ENCODE measurements around the gene BPTF.
"Not testable (repeated sequence)": the region's sequence is repeated elsewhere in the genome, so short reads cannot be mapped to it uniquely, and the experiment has no call there.

The BPTF gene

DNA sequence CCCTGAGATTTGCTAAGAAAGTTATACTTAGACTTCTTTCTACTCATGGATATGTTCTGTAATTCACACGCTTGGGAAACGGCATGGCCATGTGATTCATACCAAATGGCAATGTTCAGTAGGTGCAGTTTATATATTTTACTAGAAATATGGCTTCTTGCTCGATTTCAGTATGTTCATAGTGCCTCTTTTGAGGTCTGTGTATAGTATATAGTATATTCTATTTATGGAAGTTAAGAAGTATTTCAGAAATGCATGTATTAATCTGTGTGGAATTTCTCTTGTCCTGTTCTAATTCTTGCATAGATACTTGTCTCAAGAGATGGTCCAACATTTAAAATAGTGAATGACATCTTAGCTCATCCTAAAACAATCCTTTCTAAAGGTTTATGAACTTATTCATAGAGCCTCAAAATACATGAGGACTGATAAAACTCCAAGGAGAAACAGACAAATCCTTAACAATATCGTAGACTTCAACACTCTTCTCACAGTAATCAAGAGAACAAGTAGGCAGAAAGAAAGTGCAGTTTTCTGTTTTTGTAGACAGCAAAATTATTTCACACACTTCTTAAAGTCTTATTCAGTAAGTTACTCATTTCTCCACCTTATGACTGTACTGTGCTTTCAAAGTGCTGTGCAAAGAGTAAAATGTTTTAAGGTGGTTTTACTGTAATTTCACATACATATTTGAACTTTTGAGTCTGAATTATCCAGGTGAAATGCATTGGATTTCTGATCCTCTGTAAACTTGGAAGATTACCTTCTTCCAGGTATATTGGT, 11.1 kb downstream of the BPTF start:
- DNase-seq = no peak

DNA sequence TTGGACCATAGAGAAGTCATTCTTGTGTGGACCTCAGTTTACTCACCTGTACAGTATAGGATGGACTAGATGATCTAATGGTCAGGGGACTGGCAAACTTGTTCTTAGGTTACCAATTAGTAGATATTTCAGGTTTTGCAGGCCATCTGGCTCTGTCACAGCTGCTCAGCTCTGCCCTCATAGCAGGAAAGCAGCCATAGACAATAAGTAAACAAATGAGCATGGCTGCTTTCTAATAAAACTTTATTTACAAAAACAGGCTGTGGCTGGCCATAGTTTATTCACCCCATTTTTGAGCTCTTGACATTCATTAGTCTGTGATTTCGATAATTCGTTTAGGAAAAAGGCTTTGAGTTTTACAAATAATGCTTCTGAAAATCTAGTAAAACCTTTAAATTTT, 12.7 kb downstream of the BPTF start:
- DNase-seq = no peak

DNA sequence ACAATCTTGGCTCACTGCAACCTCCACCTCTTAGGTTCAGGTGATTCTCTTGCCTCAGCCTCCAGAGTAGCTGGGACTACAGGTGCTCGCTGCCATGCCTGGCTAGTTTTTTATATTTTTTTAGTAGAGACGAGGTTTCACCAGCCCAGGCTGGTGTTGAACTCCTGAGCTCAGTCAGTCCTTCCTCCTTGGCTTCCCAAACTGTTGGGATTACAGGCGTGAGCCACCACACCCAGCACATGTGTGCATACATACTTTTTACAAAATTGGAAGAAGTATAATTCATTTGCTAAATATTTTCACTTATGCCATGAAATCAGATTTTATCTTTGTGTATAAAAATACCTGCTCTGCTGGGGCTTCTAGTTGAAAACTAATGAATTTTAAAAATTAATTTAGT, 13.2 kb downstream of the BPTF start:
- no peak for DNase-seq

DNA sequence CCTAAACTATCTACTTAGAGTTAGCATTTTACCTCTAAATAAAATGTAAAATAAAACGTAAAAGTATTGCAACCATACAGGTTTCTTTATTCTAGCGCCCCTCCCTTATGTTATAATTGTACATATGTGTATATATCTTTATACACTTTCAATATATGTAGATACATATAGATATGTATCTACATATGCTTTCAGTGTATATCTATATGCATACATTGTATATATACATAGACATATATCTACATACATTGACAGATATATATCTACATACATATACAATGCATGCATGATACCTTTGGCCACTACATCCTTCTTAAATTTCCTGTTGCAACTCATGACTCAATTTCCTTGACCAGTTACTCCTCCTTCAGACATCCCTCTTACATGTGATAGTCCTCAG, 16.7 kb downstream of the BPTF start:
- DNase-seq = no peak

DNA sequence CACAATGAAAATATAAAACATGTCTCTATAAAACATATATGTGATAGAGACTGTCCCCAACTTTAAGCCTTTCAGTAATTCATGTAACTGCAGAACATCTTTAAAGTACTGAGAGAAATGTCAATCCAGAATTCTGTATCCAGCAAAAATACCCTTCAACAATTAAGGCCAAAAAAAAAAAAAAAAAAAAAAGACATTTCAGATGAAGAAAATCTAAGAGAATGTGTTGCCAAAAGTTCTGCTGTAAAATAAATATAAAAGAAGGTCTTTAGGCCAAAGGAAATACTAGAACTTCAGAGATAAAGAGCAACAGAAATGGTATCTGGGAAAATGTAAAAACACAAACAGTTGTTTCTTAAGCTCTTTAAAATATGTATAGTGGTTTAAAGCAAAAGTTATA, 17.3 kb downstream of the BPTF start:
- DNase-seq = no peak

DNA sequence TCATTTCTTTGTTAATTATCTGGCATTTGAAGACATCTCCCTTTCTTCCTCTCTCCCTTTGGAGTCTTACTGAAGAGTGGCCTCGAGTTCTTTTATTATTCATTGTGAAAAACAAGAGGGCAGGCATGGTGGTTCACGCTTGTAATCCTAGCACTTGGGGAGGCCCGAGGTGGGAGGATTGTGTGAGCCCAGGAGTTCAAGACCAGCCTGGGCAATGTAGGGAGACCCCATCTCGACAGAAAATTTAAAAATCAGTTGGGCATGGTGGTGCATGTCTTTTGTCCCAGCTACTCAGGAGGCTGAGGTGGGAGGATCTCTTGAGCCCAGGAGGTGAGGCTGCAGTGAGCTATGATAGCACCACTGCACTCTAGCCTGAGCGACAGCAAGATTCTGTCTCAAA, 20.1 kb downstream of the BPTF start:
- no peak for DNase-seq

DNA sequence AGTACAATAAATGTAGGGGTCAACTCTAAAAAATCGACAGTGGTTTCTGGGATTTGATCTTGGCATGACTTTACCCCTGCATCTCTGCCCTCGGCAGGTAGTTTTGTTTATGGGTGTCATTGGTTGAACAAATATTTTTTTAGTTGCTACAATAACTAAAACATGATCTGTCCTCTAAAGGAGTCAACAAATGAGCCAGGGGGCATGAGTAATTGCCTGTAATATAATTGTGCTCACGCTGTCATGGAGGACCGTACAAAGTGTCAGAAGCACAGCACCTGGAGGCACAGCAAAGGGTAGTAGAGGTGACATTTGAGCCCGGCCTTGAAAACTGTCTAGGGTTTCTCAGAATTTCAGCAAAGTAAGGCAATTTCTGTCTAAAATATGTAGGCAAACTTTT, 22.9 kb downstream of the BPTF start:
- DNase-seq = not testable (repeated sequence)

DNA sequence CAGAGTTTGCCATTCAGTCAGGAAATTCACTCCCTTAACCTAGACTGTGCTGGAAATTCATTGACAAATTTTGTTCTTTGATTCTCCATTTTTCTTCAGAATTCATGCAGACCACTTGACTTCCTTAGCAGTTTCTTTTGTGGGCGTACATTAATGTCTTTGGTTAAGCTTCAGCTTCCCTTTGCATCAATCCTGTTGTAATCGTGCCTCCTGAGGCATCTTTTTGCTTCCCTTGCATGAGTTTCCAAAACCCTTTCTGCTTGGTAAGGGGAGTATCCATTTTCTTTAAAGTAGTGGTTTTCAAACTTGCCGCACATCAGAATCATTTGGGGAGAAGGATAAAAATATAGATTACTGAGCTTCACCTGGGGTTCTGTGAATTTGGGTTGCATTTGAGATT, 23.5 kb downstream of the BPTF start:
- not testable (repeated sequence) for DNase-seq

DNA sequence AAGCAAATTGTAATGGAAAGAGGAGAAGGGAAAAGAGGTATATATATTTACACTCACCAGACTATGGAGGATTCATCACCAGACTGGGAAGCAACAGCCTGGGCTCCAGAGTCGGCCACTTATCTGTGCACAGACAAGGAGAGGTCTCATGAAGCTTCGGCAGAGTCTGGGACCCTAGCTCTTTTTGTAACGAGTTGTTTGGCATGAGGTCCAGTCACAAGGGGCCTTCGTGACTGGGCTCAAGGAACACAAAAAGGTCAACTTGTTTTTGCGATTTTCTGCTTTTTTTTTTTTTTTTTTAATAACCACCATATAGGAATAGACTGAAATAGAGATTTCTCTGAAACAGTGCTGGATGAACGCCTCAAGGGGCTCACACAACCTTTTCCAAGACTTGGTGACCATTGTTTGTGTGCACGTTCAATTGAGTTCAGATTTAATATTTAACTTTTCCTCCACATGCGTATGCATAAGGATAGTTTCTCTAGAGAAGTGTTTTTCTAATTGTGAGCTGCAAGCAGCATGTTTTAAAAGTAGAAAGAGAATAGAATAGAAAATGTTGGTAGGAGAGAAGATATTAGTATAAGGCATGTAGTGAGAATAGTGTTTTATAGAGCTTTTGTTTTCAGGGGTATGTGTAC, 25.8 kb downstream of the BPTF start:
- no peak for DNase-seq

DNA sequence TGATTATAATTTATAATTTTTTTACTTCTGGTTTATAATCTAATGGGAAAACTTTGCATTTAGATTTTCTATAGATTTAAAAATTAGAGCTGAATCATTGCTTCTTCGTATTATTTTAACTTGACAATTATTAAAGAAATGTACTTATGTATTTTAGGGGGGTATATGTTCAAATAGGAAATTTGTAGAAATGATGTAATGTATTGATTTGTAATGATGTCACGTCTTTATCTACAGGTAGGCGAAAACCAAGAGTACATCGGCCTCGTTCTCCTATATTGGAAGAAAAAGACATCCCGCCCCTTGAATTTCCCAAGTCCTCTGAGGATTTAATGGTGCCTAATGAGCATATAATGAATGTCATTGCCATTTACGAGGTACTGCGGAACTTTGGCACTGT, 28.4 kb downstream of the BPTF start:
- no peak for DNase-seq

DNA sequence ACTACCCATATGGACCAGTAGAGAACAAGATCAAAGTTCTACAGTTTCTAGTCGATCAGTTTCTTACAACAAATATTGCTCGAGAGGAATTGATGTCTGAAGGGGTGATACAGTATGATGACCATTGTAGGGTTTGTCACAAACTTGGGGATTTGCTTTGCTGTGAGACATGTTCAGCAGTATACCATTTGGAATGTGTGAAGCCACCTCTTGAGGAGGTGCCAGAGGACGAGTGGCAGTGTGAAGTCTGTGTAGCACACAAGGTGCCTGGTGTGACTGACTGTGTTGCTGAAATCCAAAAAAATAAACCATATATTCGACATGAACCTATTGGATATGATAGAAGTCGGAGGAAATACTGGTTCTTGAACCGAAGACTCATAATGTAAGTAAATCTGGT, 29.1 kb downstream of the BPTF start:
- no peak for DNase-seq

DNA sequence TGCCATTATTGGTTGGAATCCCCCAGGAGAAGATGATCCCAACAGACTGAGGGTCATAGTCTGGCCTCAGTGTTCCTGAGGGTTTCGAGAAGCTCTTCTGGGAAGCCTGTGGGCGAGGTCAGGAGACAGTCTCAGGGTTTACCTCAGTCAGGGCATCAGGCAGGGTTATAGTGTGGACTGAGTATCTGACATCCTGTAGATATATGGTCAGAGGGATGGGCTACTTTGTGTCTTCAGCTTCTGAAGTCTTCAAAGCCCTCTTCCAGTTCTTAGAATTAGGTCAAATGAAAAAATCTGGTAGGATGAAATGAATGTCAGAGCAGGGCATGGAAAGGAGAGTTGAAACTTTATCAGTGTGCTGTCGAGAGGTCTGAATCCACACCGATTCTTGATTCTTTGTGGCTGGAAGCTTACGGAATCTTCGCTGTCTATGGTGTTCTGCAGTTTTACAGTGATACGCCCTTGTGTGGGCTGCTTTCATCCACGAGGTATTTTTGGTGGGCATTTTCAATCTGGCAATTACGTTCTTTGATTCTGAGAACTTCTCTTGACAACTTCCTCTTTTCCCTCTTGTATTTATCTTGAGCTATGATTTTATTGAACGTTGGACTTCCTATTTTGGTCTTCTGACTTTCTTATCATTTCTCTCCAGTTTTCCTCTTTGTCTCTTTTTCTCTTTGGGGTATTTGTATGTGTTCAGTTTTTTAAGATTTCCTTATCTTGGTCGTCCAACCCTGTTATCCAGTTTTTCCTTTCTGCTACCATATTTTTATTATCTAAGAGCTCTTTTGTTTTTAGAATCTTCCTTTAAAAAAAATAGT, 30.4 kb downstream of the BPTF start:
- DNase-seq = no peak

DNA sequence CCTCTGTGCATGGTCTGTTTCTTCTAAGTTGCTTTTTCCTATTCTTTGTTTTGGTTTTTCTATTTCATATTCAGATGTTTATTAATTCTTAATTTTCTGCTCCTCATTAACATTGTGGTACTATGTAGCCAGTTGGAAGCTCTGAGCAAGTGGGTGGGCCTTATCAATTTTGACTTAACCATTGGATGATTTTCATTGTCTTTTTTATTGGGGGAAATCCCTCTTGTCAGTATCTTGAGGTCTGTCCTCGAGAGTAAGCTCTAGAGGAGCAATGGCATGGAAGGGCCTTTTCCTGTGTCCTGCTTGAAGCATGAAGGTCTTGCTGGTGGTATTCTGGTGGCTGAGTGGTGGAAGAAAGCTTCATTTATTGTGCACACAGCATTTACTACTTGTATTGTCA, 31.1 kb downstream of the BPTF start:
- DNase-seq = not testable (repeated sequence)

DNA sequence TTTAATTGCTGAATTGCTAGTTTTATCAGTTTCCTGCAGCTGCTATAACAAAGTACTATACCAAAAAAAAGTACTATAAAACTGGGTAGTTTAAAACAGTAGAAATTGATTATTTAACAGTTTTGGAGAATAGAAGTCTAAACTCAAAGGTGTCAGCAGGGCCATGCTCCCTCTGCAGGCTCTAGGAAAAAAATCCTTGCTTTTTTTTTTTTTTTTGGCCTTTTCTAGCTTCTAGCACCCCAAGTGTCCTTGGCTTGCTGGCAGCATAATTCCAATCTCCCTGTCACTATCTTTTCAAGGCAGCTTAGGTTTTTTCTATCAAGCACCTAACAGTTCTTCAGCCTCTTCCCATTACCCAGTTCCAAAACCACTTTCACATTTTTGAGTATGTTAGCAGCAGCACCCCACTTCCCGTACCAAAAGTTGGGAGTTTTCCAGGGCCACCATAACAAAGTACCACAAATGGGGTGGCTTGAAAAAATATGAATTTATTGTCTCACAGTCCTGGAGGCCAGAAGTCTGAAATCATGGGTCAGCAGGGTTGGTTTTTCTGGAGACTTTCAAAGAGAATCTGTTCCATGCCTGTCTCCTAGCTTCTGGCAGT, 37.4 kb downstream of the BPTF start:
- no peak for DNase-seq

DNA sequence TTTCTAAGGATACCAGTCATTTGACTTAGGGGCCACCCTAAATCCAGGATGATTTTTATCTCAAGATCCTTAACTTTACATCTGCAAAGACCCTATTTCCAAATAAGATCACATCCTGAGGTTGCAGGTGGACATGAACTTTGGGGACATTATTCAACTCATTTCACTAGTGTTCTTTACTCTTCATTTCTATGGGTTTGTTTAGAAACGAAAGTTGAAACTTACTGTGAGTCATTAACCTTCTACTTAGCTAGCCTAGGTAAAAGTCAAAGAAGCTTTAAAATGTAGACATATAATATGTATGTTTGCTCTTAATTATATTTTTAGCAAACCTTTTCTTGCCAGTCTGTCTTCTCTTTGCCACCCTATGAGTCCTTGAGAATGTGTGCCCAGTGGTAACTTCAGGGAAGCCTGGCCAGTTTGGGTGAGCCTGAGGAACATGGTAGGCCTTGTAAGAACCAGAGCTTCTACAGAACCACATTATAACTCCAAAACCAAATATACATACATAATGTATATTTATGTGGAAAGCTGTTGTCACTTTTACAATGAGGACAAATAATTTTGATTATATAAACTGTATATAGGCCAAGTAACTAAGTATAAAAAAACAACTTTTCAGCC, 38.4 kb downstream of the BPTF start:
- no peak for DNase-seq

DNA sequence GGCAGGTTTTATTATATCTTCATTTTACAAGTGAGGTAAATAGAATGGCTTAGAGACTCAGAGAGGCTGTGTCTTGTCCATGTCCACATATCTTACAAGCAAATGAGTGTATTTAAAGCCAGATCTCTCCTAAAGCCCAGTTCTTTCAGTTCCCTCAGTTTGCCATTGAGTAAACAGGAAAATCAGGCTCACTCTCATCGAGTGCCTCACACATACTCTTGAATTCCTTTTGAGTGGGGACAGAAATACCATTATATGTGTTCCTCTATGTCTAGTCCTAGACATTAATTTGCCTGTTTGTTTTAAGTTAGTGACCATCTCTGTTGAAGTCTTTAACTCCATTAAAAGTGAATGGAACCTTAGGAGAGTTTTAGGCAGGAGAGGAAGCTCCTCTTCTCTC, 40.1 kb downstream of the BPTF start:
- no peak for DNase-seq

DNA sequence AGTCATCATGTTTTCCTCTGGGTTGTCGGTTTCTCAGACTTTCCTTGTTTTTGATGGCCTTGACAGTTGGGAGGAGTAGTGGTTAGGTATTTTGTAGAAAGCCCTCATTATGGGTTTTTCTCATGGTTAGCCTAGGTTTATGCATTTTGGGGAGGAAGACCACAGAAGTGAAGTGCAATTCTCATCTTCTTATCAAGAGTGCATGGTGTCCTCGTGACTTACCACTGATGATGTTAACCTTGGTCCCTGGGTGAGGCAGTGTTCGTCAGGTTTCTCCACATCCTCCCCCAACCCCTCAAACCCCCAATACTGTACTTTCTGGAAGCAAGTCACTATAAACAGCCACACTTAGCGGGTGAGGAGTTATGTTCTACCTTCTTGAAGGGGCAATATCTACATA, 42.3 kb downstream of the BPTF start:
- DNase-seq = no peak

DNA sequence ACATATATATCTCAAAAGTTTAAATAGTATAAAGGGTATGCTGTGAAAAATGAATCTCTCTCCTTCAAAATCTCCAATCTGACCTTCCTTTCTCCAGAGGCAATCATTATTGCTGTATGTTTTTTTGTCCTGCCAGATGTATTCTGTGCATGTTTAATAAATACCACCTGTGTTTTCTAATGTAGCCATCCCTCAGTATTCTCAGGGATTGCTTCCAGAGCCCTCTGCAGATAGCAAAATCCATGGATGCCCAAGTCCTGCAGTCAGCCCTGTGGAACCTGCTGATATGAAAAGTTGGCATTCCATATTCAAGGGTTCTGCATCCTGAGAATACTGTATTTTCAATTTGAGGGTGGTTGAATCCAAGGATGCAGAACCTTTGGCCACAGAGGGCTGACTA, 42.9 kb downstream of the BPTF start:
- no peak for DNase-seq

DNA sequence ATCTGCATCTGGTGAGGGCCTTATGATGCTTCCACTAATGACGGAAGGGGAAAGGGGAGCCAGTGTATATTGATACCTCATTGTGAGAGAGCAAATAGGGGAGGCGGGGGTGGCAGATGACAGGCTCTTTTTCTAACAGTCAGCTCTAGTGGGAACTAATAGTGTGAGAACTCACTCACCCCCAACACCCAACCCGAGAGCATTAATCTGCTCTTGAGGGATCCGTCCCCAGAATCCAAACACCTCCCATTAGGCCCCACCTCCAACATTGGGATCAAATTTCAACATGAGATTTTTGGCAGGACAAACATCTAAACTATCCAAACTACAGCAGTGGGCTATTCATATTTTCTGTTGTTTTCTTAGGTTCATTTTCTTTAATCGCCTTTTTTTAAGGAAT, 54.4 kb downstream of the BPTF start:
- no peak for DNase-seq

DNA sequence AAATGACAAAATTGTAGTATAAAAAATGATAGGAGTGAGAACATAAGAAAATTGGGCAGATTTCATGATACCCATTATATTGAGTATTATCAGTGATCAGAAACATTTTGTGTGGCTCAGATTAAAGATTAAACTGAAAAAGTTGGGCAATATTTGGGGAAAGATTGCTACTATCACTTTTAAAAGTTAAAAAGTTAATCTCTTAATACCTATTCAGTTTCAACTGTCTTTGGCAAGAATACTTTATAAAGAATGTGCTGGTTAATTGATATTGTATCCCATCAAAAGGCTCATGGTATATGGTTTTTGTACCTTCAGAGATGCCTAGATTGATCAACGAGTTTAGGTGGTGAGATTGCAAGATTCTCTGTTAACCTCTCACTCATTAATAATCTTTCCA, 55.8 kb downstream of the BPTF start:
- no peak for DNase-seq

DNA sequence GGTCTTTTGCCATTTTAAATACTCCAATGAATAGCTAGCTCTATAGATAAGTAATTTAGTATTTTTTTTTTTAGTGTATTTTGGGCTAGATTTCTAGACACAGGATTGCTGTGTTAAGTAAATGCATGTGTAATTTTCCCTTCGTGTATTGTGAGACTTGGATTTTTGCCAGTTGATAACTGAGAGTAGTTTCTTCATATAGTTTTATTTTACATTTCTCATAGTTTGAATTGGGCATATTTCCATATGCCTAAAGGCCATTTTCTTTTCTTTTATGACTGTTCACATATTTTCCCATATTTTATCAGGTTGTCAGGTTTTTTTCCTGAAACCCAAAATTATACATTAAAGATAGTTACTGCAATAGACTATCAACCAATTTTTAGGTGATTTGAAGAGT, 59.4 kb downstream of the BPTF start:
- DNase-seq = no peak

DNA sequence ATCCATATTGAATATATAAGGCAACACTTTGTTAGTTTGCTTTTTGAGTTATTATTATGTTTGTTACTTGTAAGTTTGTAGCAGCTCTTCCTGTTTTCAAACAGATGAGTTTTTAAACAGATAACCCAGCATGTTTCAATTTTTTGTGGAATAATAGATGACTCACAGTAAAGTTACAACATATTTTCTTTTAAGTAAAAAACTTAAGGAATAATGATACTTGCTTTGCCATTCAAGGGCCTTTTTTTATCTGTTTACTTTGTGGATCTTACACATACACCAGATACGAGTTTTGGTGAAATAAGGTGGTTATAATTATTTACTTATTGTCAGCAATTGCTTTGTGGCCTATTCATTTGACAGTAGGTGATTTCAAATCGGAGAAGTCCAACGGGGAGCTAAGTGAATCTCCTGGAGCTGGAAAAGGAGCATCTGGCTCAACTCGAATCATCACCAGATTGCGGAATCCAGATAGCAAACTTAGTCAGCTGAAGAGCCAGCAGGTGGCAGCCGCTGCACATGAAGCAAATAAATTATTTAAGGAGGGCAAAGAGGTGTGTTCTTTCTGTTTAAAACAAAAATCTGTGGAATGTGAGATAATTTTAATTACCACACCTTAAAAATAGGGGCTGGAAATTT, 66.3 kb downstream of the BPTF start:
- no peak for DNase-seq
